Stimulated activated naive CD8-positive, alpha-beta T cell treated with anti-CD3 and anti-CD28 coated beads, Interleukin-15, Interleukin-2, amounts not matched to agents 100 ng/mL and 50 ng/mL, for 24 hours (primary cell): ENCODE data around the gene PRKN.

Source experiments
- H3K27ac Mint-ChIP-seq: one replicate; pipeline ENCODE4 v1.8.0; 2021; ENCODE audit warnings: mild to moderate bottlenecking, mixed read lengths
- H3K27me3 Mint-ChIP-seq: one replicate; pipeline ENCODE4 v1.8.0; 2021; ENCODE audit warnings: mixed read lengths
- H3K36me3 Mint-ChIP-seq: one replicate; pipeline ENCODE4 v1.8.0; 2021; ENCODE audit warnings: low read depth, mixed read lengths
- H3K4me1 Mint-ChIP-seq: one replicate; pipeline ENCODE4 v1.8.0; 2021; ENCODE audit warnings: low read depth, mixed read lengths
- H3K4me3 Mint-ChIP-seq: one replicate; pipeline ENCODE4 v1.8.0; 2021; ENCODE audit warnings: mild to moderate bottlenecking, mixed read lengths
- H3K9me3 Mint-ChIP-seq: one replicate; pipeline ENCODE4 v1.8.0; 2021; ENCODE audit warnings: mixed read lengths

The PRKN gene

GRCh38 chr6:161542346-161542980 is 1185.1 kb downstream of the PRKN start:
- no peaks in the 10 kb centered on the region for H3K27me3 Mint-ChIP-seq
- H3K27ac Mint-ChIP-seq, result no peak overlapping the region
- H3K9me3 Mint-ChIP-seq, result no peaks in the 10 kb centered on the region
- H3K4me3 Mint-ChIP-seq, result no peak overlapping the region
- no peaks in the 10 kb centered on the region for H3K36me3 Mint-ChIP-seq
- no peaks in the 10 kb centered on the region for H3K4me1 Mint-ChIP-seq

GRCh38 chr6:161540532-161540931 is 1187.0 kb downstream of the PRKN start:
- Mint-ChIP-seq H3K27ac (no peak overlapping the region), H3K4me3 (no peak overlapping the region), H3K9me3 (no peaks in the 10 kb centered on the region), H3K27me3 (no peaks in the 10 kb centered on the region), H3K36me3 (no peaks in the 10 kb centered on the region), H3K4me1 (no peaks in the 10 kb centered on the region)

- H3K9me3 Mint-ChIP-seq, result no peaks in the 10 kb centered on the region
- no peaks in the 10 kb centered on the region for H3K4me1 Mint-ChIP-seq
- no peak overlapping the region for H3K27ac Mint-ChIP-seq
- no peak overlapping the region for H3K4me3 Mint-ChIP-seq
- no peaks in the 10 kb centered on the region for H3K27me3 Mint-ChIP-seq
- H3K36me3 Mint-ChIP-seq, result no peaks in the 10 kb centered on the region
Measured at GRCh38 chr6:161536224-161536630, 1191.3 kb downstream of the PRKN start.

- Mint-ChIP-seq H3K27ac (no peak overlapping the region), H3K27me3 (no peaks in the 10 kb centered on the region), H3K4me3 (no peak overlapping the region), H3K9me3 (no peaks in the 10 kb centered on the region), H3K4me1 (no peaks in the 10 kb centered on the region), H3K36me3 (no peaks in the 10 kb centered on the region)
Measured at GRCh38 chr6:161534264-161534873, 1193.2 kb downstream of the PRKN start.

GRCh38 chr6:161533266-161533665 is 1194.3 kb downstream of the PRKN start:
- Mint-ChIP-seq H3K9me3 (no peaks in the 10 kb centered on the region), H3K4me1 (no peaks in the 10 kb centered on the region), H3K36me3 (no peaks in the 10 kb centered on the region), H3K27ac (no peak overlapping the region), H3K27me3 (no peaks in the 10 kb centered on the region), H3K4me3 (no peak overlapping the region)

- Mint-ChIP-seq H3K36me3 (no peaks in the 10 kb centered on the region), H3K4me3 (no peak overlapping the region), H3K9me3 (no peaks in the 10 kb centered on the region), H3K4me1 (no peaks in the 10 kb centered on the region), H3K27me3 (no peaks in the 10 kb centered on the region), H3K27ac (no peak overlapping the region)
Measured at GRCh38 chr6:161532536-161532935, 1195.0 kb downstream of the PRKN start.

GRCh38 chr6:161526794-161527193 is 1200.8 kb downstream of the PRKN start:
- Mint-ChIP-seq H3K4me3 (no peak overlapping the region), H3K27me3 (no peaks in the 10 kb centered on the region), H3K4me1 (no peaks in the 10 kb centered on the region), H3K27ac (no peak overlapping the region), H3K9me3 (no peaks in the 10 kb centered on the region), H3K36me3 (no peaks in the 10 kb centered on the region)

- H3K4me1 Mint-ChIP-seq, result no peaks in the 10 kb centered on the region
- no peak overlapping the region for H3K27ac Mint-ChIP-seq
- H3K36me3 Mint-ChIP-seq, result no peaks in the 10 kb centered on the region
- H3K9me3 Mint-ChIP-seq, result peaks cover 6% of the 10 kb centered on the region
- H3K4me3 Mint-ChIP-seq, result no peak overlapping the region
- no peaks in the 10 kb centered on the region for H3K27me3 Mint-ChIP-seq
Measured at GRCh38 chr6:161523362-161523761, 1204.2 kb downstream of the PRKN start.

GRCh38 chr6:161522276-161522675 is 1205.3 kb downstream of the PRKN start:
- H3K36me3 Mint-ChIP-seq, result no peaks in the 10 kb centered on the region
- H3K4me1 Mint-ChIP-seq, result no peaks in the 10 kb centered on the region
- no peaks in the 10 kb centered on the region for H3K27me3 Mint-ChIP-seq

GRCh38 chr6:161511447-161512095 is 1216.0 kb downstream of the PRKN start:
- Mint-ChIP-seq H3K4me1 (no peaks in the 10 kb centered on the region), H3K27ac (no peak overlapping the region), H3K4me3 (no peak overlapping the region), H3K36me3 (no peaks in the 10 kb centered on the region), H3K27me3 (peaks cover 3% of the 10 kb centered on the region), H3K9me3 (peaks cover 12% of the 10 kb centered on the region)

More at GRCh38 chr6:161522276-161522675, 1205.3 kb downstream of the PRKN start:
- no peak overlapping the region for H3K27ac Mint-ChIP-seq
- H3K9me3 Mint-ChIP-seq, result peaks cover 6% of the 10 kb centered on the region
- no peak overlapping the region for H3K4me3 Mint-ChIP-seq

GRCh38 chr6:161508341-161508740 is 1219.2 kb downstream of the PRKN start:
- Mint-ChIP-seq H3K9me3 (peaks cover 12% of the 10 kb centered on the region), H3K36me3 (no peaks in the 10 kb centered on the region), H3K4me1 (no peaks in the 10 kb centered on the region), H3K27me3 (peaks cover 3% of the 10 kb centered on the region), H3K4me3 (no peak overlapping the region), H3K27ac (no peak overlapping the region)

GRCh38 chr6:161507375-161507774 is 1220.2 kb downstream of the PRKN start:
- Mint-ChIP-seq H3K27ac (no peak overlapping the region), H3K4me1 (no peaks in the 10 kb centered on the region), H3K36me3 (no peaks in the 10 kb centered on the region), H3K27me3 (peaks cover 3% of the 10 kb centered on the region), H3K4me3 (no peak overlapping the region), H3K9me3 (peaks cover 12% of the 10 kb centered on the region)

- Mint-ChIP-seq H3K27ac (no peak overlapping the region), H3K36me3 (no peaks in the 10 kb centered on the region), H3K4me3 (no peak overlapping the region), H3K4me1 (no peaks in the 10 kb centered on the region), H3K9me3 (peaks cover 8% of the 10 kb centered on the region), H3K27me3 (peaks cover 3% of the 10 kb centered on the region)
Measured at GRCh38 chr6:161503570-161503969, 1224.0 kb downstream of the PRKN start.

- Mint-ChIP-seq H3K27me3 (no peaks in the 10 kb centered on the region), H3K27ac (no peak overlapping the region), H3K9me3 (no peaks in the 10 kb centered on the region)
Measured at GRCh38 chr6:161498881-161499280, 1228.7 kb downstream of the PRKN start.

GRCh38 chr6:161498359-161498758 is 1229.2 kb downstream of the PRKN start:
- no peaks in the 10 kb centered on the region for H3K9me3 Mint-ChIP-seq
- no peak overlapping the region for H3K4me3 Mint-ChIP-seq
- no peaks in the 10 kb centered on the region for H3K4me1 Mint-ChIP-seq
- no peaks in the 10 kb centered on the region for H3K36me3 Mint-ChIP-seq
- H3K27ac Mint-ChIP-seq, result no peak overlapping the region
- no peaks in the 10 kb centered on the region for H3K27me3 Mint-ChIP-seq

More at GRCh38 chr6:161498881-161499280, 1228.7 kb downstream of the PRKN start:
- no peak overlapping the region for H3K4me3 Mint-ChIP-seq
- H3K4me1 Mint-ChIP-seq, result no peaks in the 10 kb centered on the region
- H3K36me3 Mint-ChIP-seq, result no peaks in the 10 kb centered on the region
